Stimulated activated CD4-positive, alpha-beta T cell treated with anti-CD3 and anti-CD28 coated beads, TNF-alpha, amount 100 ng/mL, for 4 hours (primary cell): ENCODE data around the gene MAST1.
A peak's percentile ranks its signal among the peaks of the same experiment; 100 is the strongest.
"Not testable (repeated sequence)": the region's sequence is repeated elsewhere in the genome, so short reads cannot be mapped to it uniquely, and the experiment has no call there.

Experiments used
- DNase-seq, 3 experiments: peaks; one replicate each; pipeline ENCODE4 v3.0.0-alpha.2; 2020; ENCODE audit warnings: low read depth in 3 of 3

The MAST1 gene

GRCh38 chr19:12840091-12841079 lies 2.1 kb downstream of the MAST1 start:
- no peak for DNase-seq

- DNase-seq: no peak
These were observed 2.8 kb downstream of the MAST1 start for GRCh38 chr19:12841094-12841493.

DNA sequence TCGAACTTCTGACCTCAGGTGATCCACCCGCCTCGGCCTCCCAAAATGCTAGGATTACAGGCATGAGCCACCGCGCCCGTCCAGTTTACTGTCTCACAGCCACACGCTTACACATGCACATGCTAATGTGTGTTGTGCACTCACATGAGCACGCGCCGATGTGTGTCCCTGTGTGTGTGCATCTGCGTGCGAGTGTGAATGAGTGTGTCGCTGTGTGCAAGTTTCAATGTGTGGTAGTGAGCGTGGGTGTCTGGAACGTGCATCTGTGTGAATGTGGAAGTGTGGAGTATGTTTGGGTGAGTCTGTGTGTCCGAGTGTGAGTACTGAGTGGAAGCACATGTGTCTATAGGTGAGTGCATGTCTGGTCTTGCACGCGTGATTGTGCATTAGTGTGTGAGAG lies 4.2 kb downstream of the MAST1 start:
- DNase-seq: no peak

GRCh38 chr19:12843328-12843727 lies 5.0 kb downstream of the MAST1 start:
- DNase-seq: no peak

GRCh38 chr19:12843999-12844732 lies 5.9 kb downstream of the MAST1 start:
- no peak for DNase-seq

GRCh38 chr19:12846613-12847012 lies 8.3 kb downstream of the MAST1 start:
- DNase-seq: not testable (repeated sequence)

DNA sequence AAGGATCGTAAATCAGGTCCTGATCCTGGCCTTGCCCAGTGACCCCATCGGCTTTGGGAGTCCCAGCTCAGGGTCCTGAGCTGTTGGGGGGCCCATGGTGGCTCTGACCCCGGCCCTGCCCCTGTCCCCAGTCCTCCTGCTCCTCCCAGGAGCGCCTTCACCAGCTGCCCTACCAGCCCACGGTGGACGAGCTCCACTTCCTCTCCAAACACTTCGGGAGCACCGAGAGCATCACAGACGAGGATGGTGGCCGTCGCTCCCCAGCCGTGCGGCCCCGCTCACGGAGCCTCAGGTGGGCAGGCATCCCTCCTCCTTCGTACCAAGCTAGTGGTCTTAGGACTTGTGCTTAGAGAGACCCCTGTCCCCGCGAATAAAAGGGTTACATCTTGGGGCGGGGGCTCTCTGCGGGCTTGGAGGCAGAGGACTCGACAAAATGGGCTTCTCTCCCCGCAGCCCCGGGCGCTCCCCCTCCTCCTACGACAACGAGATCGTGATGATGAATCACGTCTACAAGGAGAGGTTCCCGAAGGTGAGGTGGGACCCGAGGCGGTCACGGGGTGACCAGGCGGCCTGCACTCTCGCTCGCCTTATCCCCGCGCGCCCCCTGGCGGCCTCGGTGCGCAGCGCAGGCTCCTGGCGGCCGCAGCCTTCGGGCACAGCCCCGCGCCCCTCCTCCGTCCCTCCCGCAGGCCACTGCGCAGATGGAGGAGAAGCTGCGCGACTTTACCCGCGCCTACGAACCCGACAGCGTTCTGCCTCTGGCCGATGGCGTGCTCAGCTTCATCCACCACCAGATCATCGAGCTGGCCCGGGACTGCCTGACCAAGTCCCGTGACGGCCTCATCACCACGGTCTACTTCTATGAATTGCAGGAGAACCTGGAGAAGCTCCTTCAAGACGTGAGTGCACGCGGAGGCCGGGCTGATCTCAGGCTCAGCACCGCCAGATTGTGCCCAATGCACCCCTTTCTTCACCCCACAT lies 9.1 kb downstream of the MAST1 start:
- DNase-seq: peak; percentile 70 to 83 (median 74)

GRCh38 chr19:12856653-12857052 lies 18.3 kb downstream of the MAST1 start:
- no peak for DNase-seq

DNA sequence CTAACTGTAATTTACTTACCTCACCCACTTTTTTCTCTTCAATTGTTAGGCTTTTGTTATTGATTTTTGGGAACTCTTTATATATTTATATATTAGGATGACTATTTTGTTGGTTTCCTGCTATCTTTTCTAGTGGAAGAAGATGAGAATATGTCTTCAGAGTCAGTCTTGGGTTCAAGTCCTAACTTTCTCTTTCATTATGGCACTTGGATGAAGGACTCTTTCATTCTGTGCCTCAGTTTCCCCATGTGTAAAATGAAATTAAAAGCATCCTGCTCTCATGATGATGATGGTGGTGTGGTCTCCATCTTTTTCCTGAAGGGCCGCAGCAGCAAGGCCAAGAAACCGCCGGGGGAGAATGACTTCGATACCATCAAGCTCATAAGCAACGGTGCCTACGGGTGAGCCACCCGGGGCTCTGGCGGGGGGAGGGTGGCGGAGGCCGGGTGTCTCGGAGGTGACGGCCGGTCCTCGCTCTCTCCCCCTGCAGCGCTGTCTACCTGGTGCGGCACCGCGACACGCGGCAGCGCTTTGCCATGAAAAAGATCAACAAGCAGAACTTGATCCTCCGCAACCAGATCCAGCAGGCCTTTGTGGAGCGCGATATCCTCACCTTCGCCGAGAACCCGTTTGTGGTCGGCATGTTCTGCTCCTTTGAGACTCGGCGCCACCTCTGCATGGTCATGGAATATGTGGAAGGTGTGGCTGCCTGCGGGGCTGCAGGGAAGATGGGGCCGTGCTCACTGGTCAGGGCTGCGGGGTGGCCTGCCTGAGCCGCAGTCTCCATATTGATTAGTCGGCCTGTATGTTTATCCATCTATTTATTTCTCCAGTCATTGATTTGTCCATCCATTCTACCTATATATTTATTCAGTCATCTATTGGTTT lies 20.0 kb downstream of the MAST1 start:
- no peak for DNase-seq

DNA sequence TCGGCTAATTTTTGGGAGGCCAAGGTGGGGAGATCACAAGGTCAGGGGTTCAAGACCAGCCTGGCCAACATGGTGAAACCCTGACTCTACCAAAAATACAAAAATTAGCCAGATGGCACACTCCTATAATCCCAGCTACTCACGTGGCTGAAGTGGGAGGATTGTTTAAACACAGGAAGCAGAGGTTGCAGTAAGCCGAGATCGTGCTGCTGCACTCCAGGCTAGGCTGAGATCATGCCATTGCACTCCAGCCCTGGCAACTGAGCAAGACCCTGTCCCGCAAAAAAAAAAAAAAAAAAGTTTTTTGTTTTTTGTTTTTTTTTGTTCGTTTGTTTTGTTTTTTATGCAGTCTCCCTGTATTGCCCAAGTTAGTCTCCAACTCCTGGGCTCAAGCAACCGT lies 21.2 kb downstream of the MAST1 start:
- DNase-seq: no peak

DNA sequence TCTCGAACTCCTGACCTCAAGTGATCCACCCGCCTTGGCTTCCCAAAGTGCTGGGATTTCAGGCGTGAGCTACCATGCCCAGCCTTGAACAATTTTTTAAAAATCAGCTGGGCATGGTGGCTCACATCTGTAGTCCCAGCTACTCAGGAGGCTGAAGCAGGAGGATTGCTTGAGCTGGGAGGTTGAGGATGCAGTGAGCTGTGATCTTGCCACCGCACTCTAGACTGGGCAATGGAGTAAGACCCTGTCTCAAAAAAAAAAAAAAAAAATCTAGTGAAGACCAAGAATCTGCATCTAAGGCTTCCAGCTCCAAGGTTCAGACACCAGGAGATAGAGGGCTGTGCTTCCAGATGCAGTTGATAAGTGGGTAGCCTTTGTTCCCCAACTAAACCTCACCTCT lies 25.8 kb downstream of the MAST1 start:
- no peak for DNase-seq

GRCh38 chr19:12864721-12865715 lies 26.7 kb downstream of the MAST1 start:
- no peak for DNase-seq

DNA sequence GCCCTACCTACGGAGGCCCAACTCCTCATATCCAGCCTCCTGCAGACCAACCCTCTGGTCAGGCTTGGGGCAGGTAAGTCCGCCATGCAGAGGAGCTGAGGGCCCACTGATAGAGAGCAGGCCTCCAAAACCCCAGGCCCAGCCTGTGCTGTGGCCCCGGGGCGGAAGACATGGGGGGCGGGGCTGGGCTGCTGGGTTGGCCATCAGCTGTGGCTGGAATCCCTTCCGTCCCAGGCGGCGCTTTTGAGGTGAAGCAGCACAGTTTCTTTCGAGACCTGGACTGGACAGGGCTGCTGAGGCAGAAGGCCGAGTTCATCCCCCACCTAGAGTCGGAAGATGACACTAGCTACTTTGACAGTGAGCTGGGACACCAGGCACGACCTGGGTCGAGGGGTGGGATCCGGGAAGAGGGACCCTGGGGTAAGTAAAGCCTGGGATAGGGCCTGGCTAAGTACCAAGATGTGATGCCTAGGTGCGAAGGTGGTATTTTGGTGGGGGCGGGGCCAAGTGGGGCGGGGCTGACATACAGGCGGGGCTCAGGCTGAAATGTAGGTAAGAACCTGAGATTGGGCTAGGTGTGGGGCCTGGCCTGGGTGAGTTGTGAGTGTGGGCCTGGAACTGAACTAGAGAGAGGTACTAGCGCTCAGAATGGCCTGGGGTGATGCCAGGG lies 27.6 kb downstream of the MAST1 start:
- DNase-seq: no peak

- DNase-seq: no peak
These were observed 28.3 kb downstream of the MAST1 start for GRCh38 chr19:12866416-12867119.

DNA sequence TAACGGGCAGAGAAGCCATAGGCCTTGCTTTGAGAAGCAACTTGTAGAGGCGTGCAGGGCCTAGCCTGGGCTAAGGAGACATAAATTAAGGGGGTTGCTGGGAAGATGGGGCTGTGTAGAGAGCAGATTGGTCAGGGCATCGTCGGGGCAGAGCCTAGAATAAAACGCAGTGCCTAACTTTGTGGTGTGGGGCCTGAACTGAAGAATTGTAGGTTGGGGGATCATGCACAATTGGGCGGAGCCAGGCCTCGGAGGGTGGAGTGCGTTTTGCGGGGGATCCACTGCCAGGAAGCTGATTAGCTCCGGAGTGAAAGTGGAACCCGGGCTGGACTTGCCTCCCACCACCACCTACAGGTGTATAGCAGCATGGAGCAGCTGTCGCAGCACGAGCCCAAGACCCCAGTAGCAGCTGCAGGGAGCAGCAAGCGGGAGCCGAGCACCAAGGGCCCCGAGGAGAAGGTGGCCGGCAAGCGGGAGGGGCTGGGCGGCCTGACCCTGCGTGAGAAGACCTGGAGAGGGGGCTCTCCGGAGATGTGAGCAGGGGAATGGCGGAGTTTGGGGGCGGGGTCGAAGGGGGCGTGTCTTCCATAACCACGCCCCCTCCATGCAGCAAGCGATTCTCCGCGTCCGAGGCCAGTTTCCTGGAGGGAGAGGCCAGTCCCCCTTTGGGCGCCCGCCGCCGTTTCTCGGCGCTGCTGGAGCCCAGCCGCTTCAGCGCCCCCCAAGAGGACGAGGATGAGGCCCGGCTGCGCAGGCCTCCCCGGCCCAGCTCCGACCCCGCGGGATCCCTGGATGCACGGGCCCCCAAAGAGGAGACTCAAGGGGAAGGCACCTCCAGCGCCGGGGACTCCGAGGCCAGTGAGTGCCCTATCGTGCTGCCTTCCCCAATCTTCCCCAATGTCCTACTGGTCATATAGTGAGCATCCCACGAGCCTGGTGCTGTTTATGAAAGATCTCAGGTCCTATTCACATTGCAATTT lies 29.1 kb downstream of the MAST1 start:
- DNase-seq: peak; percentile 34 to 50 (median 45)

GRCh38 chr19:12868540-12869112 lies 30.3 kb downstream of the MAST1 start:
- no peak for DNase-seq

- no peak for DNase-seq
These were observed 33.4 kb downstream of the MAST1 start for GRCh38 chr19:12871681-12872080.
